GM23338 (cell line): Measurements from ENCODE around the gene CLSTN1. TPM values are rescaled to one million over a fixed set of nuclear protein-coding genes. Genes with fewer than 3 reads are reported as not detected.

Source experiments
- ATAC-seq: fragments of 200-7000 bp; cut with Tn5 transposase; 3 replicates; pipeline ENCODE4 v1.9.1; 2020
- DNase-seq: peaks from one replicate; pipeline ENCODE4 v3.0.0-alpha.2; 2015; ENCODE audit warnings: low spot score
- H2AFZ ChIP-seq: fragments of 200-600 bp; sonication (generic); 2 replicates; pipeline ENCODE4 v1.8.0; 2016; ENCODE audit warnings: antibody characterized with exemption, mild to moderate bottlenecking, moderate library complexity
- H3F3A ChIP-seq: fragments of 200-600 bp; sonication (generic); replicated peaks from 2 replicates; pipeline ENCODE4 v1.8.0; 2017; ENCODE audit warnings: antibody characterized with exemption, mixed run types, low read depth
- H3K27ac ChIP-seq: fragments of 200-600 bp; sonication (generic); 2 replicates; pipeline ENCODE4 v1.6.1; 2016; ENCODE audit warnings: low read depth
- H3K27me3 ChIP-seq: fragments of 200-600 bp; sonication (generic); 2 replicates; pipeline ENCODE4 v1.8.0; 2016; ENCODE audit warnings: mild to moderate bottlenecking, mixed run types, moderate library complexity; ENCODE audit not compliant: insufficient read depth
- H3K36me3 ChIP-seq: fragments of 200-600 bp; sonication (generic); 2 replicates; pipeline ENCODE4 v1.8.0; 2016; ENCODE audit warnings: mild to moderate bottlenecking; ENCODE audit not compliant: insufficient read depth
- H3K4me1 ChIP-seq: fragments of 200-600 bp; sonication (generic); 2 replicates; pipeline ENCODE4 v1.8.0; 2016; ENCODE audit warnings: mild to moderate bottlenecking, moderate library complexity; ENCODE audit not compliant: insufficient read depth
- H3K4me2 ChIP-seq: fragments of 200-600 bp; sonication (generic); 2 replicates; pipeline ENCODE4 v1.7.1; 2017; ENCODE audit warnings: mixed run types
- H3K4me3 ChIP-seq: fragments of 200-600 bp; sonication (generic); 2 replicates; pipeline ENCODE4 v1.6.1; 2016; ENCODE audit warnings: mixed run types
- H3K79me2 ChIP-seq: fragments of 200-600 bp; sonication (generic); replicated peaks from 2 replicates; pipeline ENCODE4 v1.8.0; 2017; ENCODE audit warnings: mild to moderate bottlenecking; ENCODE audit not compliant: insufficient read depth
- H3K9me2 ChIP-seq: fragments of 200-600 bp; sonication (generic); 2 replicates; pipeline ENCODE4 v1.8.0; 2017; ENCODE audit not compliant: insufficient read depth
- H4K20me1 ChIP-seq: fragments of 200-600 bp; sonication (generic); replicated peaks from 2 replicates; pipeline ENCODE4 v1.8.0; 2017; ENCODE audit warnings: mild to moderate bottlenecking; ENCODE audit not compliant: insufficient read depth
- H3K27ac Mint-ChIP-seq: 2 replicates; pipeline ENCODE4 v1.8.0; 2020; ENCODE audit warnings: inconsistent platforms, mild to moderate bottlenecking, moderate library complexity, mixed read lengths
- H3K27me3 Mint-ChIP-seq: 3 replicates; pipeline ENCODE4 v1.8.0; 2022; ENCODE audit warnings: low read depth, mild to moderate bottlenecking, moderate library complexity, mixed read lengths, inconsistent platforms; ENCODE audit not compliant: insufficient read depth, poor library complexity
- H3K36me3 Mint-ChIP-seq: 3 replicates; pipeline ENCODE4 v1.8.0; 2021; ENCODE audit warnings: low read depth, mild to moderate bottlenecking, inconsistent platforms, moderate library complexity, mixed read lengths
- H3K4me1 Mint-ChIP-seq: 3 replicates; pipeline ENCODE4 v1.8.0; 2020; ENCODE audit warnings: mild to moderate bottlenecking, inconsistent platforms, mixed read lengths
- H3K4me3 Mint-ChIP-seq: 3 replicates; pipeline ENCODE4 v1.8.0; 2021; ENCODE audit warnings: moderate library complexity, mild to moderate bottlenecking, inconsistent platforms, mixed read lengths
- H3K9me3 Mint-ChIP-seq: 3 replicates; pipeline ENCODE4 v1.8.0; 2020; ENCODE audit warnings: moderate library complexity, mild to moderate bottlenecking, inconsistent platforms, mixed read lengths
- CREB1 ChIP-seq: fragments of 250-450 bp; sonication (Bioruptor Pico); IDR thresholded peaks from 2 replicates; pipeline ENCODE4 v1.5.0; 2020; ENCODE audit warnings: low read depth, mild to moderate bottlenecking, moderate library complexity
- EZH2 ChIP-seq: fragments of 200-600 bp; sonication (generic); IDR thresholded peaks from one replicate; pipeline ENCODE4 v1.8.0; 2017; ENCODE audit warnings: antibody characterized with exemption, mild to moderate bottlenecking, low read depth; ENCODE audit not compliant: unreplicated experiment
- EZH2phosphoT487 ChIP-seq: fragments of 200-600 bp; sonication (generic); IDR thresholded peaks from one replicate; pipeline ENCODE4 v1.8.1; 2018; ENCODE audit warnings: antibody characterized with exemption; ENCODE audit not compliant: unreplicated experiment
- JUNB ChIP-seq: IDR thresholded peaks from one replicate; pipeline ENCODE4 v1.6.1; 2016; ENCODE audit warnings: antibody characterized with exemption; ENCODE audit not compliant: unreplicated experiment
- NANOG ChIP-seq: IDR thresholded peaks from 2 replicates; pipeline ENCODE4 v1.6.1; 2016; ENCODE audit warnings: antibody characterized with exemption, borderline replicate concordance
- POLR2AphosphoS5 ChIP-seq: IDR thresholded peaks from 2 replicates; pipeline ENCODE4 v1.6.1; 2016; ENCODE audit warnings: antibody characterized with exemption, low read depth
- STAT1 ChIP-seq: IDR thresholded peaks from one replicate; pipeline ENCODE4 v1.6.1; 2016; ENCODE audit warnings: antibody characterized with exemption; ENCODE audit not compliant: unreplicated experiment
- ZNF114 ChIP-seq: fragments of 250-450 bp; sonication (Bioruptor Pico); IDR thresholded peaks from 2 replicates; pipeline ENCODE4 v1.5.0; 2020; ENCODE audit warnings: mild to moderate bottlenecking, moderate library complexity
- ZNF331 ChIP-seq: fragments of 250-450 bp; sonication (Bioruptor Pico); IDR thresholded peaks from 2 replicates; pipeline ENCODE4 v1.5.0; 2020; ENCODE audit warnings: low read depth, mild to moderate bottlenecking, moderate library complexity
- polyA plus RNA-seq: library from polyadenylated mRNA; unstranded; fragments of >200 nt; fragmentation: Nextera tagmentation; extraction: Ambion mirVana; gene quantifications from 2 replicates; pipeline ENCODE4 v1.2.1, GENCODE V29; 2016
- total RNA-seq: library from RNA; depleted of rRNA; stranded (reverse); fragments of >200 nt; shearing (Covaris generic); gene quantifications from 2 replicates; pipeline ENCODE4 v1.2.3, GENCODE V29; 2014
- TF ChIP-seq, protein P1 (sequence below): IDR thresholded peaks from 2 replicates; pipeline ENCODE4 v1.6.1; 2016; ENCODE audit warnings: antibody characterized with exemption
- TF ChIP-seq, protein P2 (sequence below): fragments of 250-450 bp; sonication (Bioruptor Pico); IDR thresholded peaks from 2 replicates; pipeline ENCODE4 v1.5.0; 2020; ENCODE audit warnings: mild to moderate bottlenecking, moderate library complexity
- TF ChIP-seq, protein P3 (sequence below): IDR thresholded peaks from one replicate; pipeline ENCODE4 v1.6.1; 2018; ENCODE audit warnings: antibody characterized with exemption; ENCODE audit not compliant: unreplicated experiment

CLSTN1 gene
- total and polyA plus RNA-seq, 2 experiments from 2014 or later: 38.5 to 66.2 TPM

DNA sequence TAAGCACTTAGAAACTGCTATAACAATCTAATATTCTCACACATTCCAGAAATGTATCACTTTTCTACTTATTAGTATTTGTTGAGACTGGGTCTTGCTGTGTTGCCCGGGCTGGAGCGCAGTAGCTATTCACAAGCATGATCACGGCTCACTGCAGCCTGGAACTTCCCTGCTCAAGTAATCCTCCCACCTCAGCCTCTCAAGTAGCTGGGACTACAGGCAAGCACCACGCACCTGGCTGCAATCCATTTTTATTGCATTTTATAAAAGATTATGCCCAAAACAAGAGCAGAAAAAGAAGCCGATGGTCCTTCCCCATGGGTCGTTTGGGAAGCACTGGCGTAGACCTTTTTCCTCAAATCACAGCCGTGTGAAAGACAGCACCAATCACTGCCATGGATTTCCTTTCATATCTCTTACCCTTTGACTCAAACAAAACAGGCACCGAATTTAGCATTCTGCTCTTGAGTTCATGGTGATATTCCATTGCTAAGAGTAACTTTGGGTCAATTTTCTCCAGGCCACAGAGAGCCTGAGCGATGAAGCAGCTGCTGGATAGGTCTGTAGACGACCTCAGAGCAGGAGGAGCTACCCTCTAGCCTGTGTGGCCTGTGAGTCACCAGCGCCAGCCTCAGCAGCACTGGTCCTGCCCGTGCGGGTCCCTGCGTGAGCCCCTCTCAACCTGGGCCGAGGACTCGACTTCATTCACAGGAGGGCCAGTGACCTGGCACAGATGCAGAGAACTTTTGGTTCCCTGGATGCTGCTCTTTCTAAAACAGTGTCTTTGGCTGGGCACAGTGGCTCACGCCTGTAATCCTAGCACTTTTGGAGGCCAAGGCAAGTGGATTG is 91.4 kb downstream of the CLSTN1 start (continued):
- no peak for TF ChIP-seq EZH2
- TF ChIP-seq ZNF331 (CRISPR knock-in tag): no peak
- TF ChIP-seq POLR2AphosphoS5: no peak
- no peak for TF ChIP-seq NANOG
- TF ChIP-seq, protein P1, sequence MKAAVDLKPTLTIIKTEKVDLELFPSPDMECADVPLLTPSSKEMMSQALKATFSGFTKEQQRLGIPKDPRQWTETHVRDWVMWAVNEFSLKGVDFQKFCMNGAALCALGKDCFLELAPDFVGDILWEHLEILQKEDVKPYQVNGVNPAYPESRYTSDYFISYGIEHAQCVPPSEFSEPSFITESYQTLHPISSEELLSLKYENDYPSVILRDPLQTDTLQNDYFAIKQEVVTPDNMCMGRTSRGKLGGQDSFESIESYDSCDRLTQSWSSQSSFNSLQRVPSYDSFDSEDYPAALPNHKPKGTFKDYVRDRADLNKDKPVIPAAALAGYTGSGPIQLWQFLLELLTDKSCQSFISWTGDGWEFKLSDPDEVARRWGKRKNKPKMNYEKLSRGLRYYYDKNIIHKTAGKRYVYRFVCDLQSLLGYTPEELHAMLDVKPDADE: no peak
- no peak for TF ChIP-seq JUNB
- no peak for TF ChIP-seq STAT1
- TF ChIP-seq CREB1 (CRISPR knock-in tag): no peak
- TF ChIP-seq EZH2phosphoT487: no peak
- TF ChIP-seq ZNF114 (CRISPR knock-in tag): no peak

DNA sequence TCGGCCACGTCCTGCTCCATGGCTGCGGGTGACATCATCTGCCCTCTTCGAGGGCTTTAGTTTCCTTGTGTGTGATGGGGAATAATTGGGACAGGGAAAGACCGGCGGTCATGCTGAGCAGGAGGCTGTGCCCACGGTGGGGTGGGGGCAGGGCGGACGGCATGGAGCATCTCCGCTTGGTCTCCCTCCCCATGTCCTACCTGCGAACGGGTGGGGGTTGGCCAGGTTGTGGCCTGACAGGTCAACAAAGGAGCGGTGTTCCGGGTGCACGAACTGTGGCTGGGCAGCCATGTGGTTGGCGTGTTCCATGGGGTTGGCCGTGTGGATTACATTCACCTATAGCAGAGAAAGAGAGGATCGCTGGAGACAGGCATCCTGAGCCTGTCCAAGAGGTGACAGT is 92.2 kb downstream of the CLSTN1 start:
- no peak overlapping the region for H3K27ac Mint-ChIP-seq
- no peak overlapping the region for H3K4me3 Mint-ChIP-seq
- no peaks in the 10 kb centered on the region for H3K4me1 ChIP-seq
- no peak overlapping the region for H3K4me2 ChIP-seq
- no peaks in the 10 kb centered on the region for H3K79me2 ChIP-seq
- no peak overlapping the region for H2AFZ ChIP-seq
- H3K27me3 ChIP-seq: no peaks in the 10 kb centered on the region
- H3F3A ChIP-seq: peaks cover 3% of the 10 kb centered on the region; the same call in 1 of the 2 replicates
- no peak for TF ChIP-seq CREB1 (CRISPR knock-in tag)
- TF ChIP-seq, protein P2, sequence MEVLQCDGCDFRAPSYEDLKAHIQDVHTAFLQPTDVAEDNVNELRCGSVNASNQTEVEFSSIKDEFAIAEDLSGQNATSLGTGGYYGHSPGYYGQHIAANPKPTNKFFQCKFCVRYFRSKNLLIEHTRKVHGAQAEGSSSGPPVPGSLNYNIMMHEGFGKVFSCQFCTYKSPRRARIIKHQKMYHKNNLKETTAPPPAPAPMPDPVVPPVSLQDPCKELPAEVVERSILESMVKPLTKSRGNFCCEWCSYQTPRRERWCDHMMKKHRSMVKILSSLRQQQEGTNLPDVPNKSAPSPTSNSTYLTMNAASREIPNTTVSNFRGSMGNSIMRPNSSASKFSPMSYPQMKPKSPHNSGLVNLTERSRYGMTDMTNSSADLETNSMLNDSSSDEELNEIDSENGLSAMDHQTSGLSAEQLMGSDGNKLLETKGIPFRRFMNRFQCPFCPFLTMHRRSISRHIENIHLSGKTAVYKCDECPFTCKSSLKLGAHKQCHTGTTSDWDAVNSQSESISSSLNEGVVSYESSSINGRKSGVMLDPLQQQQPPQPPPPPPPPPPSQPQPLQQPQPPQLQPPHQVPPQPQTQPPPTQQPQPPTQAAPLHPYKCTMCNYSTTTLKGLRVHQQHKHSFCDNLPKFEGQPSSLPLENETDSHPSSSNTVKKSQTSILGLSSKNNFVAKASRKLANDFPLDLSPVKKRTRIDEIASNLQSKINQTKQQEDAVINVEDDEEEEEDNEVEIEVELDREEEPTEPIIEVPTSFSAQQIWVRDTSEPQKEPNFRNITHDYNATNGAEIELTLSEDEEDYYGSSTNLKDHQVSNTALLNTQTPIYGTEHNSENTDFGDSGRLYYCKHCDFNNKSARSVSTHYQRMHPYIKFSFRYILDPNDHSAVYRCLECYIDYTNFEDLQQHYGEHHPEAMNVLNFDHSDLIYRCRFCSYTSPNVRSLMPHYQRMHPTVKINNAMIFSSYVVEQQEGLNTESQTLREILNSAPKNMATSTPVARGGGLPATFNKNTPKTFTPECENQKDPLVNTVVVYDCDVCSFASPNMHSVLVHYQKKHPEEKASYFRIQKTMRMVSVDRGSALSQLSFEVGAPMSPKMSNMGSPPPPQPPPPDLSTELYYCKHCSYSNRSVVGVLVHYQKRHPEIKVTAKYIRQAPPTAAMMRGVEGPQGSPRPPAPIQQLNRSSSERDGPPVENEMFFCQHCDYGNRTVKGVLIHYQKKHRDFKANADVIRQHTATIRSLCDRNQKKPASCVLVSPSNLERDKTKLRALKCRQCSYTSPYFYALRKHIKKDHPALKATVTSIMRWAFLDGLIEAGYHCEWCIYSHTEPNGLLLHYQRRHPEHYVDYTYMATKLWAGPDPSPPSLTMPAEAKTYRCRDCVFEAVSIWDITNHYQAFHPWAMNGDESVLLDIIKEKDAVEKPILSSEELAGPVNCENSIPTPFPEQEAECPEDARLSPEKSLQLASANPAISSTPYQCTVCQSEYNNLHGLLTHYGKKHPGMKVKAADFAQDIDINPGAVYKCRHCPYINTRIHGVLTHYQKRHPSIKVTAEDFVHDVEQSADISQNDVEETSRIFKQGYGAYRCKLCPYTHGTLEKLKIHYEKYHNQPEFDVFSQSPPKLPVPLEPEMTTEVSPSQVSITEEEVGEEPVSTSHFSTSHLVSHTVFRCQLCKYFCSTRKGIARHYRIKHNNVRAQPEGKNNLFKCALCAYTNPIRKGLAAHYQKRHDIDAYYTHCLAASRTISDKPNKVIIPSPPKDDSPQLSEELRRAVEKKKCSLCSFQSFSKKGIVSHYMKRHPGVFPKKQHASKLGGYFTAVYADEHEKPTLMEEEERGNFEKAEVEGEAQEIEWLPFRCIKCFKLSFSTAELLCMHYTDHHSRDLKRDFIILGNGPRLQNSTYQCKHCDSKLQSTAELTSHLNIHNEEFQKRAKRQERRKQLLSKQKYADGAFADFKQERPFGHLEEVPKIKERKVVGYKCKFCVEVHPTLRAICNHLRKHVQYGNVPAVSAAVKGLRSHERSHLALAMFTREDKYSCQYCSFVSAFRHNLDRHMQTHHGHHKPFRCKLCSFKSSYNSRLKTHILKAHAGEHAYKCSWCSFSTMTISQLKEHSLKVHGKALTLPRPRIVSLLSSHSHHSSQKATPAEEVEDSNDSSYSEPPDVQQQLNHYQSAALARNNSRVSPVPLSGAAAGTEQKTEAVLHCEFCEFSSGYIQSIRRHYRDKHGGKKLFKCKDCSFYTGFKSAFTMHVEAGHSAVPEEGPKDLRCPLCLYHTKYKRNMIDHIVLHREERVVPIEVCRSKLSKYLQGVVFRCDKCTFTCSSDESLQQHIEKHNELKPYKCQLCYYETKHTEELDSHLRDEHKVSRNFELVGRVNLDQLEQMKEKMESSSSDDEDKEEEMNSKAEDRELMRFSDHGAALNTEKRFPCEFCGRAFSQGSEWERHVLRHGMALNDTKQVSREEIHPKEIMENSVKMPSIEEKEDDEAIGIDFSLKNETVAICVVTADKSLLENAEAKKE (CRISPR knock-in tag): no peak
- no peak for TF ChIP-seq NANOG
- TF ChIP-seq, protein P3, sequence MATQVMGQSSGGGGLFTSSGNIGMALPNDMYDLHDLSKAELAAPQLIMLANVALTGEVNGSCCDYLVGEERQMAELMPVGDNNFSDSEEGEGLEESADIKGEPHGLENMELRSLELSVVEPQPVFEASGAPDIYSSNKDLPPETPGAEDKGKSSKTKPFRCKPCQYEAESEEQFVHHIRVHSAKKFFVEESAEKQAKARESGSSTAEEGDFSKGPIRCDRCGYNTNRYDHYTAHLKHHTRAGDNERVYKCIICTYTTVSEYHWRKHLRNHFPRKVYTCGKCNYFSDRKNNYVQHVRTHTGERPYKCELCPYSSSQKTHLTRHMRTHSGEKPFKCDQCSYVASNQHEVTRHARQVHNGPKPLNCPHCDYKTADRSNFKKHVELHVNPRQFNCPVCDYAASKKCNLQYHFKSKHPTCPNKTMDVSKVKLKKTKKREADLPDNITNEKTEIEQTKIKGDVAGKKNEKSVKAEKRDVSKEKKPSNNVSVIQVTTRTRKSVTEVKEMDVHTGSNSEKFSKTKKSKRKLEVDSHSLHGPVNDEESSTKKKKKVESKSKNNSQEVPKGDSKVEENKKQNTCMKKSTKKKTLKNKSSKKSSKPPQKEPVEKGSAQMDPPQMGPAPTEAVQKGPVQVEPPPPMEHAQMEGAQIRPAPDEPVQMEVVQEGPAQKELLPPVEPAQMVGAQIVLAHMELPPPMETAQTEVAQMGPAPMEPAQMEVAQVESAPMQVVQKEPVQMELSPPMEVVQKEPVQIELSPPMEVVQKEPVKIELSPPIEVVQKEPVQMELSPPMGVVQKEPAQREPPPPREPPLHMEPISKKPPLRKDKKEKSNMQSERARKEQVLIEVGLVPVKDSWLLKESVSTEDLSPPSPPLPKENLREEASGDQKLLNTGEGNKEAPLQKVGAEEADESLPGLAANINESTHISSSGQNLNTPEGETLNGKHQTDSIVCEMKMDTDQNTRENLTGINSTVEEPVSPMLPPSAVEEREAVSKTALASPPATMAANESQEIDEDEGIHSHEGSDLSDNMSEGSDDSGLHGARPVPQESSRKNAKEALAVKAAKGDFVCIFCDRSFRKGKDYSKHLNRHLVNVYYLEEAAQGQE: no peak
- no peak for TF ChIP-seq JUNB
- H3K9me2 ChIP-seq: no peaks in the 10 kb centered on the region
- no peak for ATAC-seq
- no peaks in the 10 kb centered on the region; the same call in 2 of the 3 replicates for H3K4me1 Mint-ChIP-seq
- peaks cover 37% of the 10 kb centered on the region for H3K36me3 ChIP-seq
- peaks cover 6% of the 10 kb centered on the region; the same call in 1 of the 3 replicates for H3K9me3 Mint-ChIP-seq
- no peak overlapping the region for H3K27ac ChIP-seq
- no peaks in the 10 kb centered on the region; the same call in 1 of the 2 replicates for H4K20me1 ChIP-seq
- H3K4me3 ChIP-seq: no peak overlapping the region
- peaks cover 85% of the 10 kb centered on the region for H3K36me3 Mint-ChIP-seq
- DNase-seq: no peak
- H3K27me3 Mint-ChIP-seq: peaks cover 23% of the 10 kb centered on the region
